ENCODE measurements around the gene CDK17. TPM values are rescaled to one million over a fixed set of nuclear protein-coding genes. Genes with fewer than 3 reads are reported as not detected.
"Not testable (repeated sequence)": the region's sequence is repeated elsewhere in the genome, so short reads cannot be mapped to it uniquely, and the experiment has no call there.

Gene CDK17
- total RNA-seq, 1 experiment from 2014 or later = 25.4 TPM

DNA sequence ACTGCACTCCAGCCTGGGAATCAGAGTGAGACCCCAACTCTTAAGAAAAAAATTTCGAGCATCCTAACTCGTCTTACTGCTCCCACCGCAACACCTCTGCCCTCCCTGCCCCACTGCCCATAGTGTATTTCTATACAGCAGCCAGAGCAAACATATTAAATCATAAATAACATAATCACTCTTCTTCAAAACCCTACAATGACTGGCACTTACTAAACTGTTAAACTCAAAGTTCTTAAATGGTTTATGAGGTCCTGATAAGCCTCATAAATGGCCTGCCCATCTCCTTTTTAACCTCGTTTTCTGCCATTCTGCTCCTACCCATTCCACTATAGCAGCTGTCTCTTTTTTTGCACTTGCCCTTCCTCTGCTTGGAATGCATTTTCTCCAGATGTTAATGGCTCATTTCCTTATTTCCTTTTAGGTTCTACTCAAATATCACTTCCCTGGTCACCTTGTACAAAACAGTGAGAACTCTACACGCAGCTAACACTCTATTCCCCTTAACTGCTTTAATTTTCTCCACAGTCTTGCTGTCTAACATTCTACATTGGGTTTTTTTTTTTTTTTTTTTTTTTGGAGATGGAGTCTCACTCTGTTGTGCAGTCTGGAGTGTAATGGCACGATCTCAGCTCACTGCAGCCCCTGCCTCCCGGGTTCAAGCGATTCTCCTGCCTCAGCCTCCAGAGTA is 45.2 kb downstream of the CDK17 start:
- DNase-seq (ENCODE audit: low spot score) = no peak

- no peak for DNase-seq (ENCODE audit: low spot score)
These were observed 45.9 kb downstream of the CDK17 start for GRCh38 chr12:96354326-96354725.

DNA sequence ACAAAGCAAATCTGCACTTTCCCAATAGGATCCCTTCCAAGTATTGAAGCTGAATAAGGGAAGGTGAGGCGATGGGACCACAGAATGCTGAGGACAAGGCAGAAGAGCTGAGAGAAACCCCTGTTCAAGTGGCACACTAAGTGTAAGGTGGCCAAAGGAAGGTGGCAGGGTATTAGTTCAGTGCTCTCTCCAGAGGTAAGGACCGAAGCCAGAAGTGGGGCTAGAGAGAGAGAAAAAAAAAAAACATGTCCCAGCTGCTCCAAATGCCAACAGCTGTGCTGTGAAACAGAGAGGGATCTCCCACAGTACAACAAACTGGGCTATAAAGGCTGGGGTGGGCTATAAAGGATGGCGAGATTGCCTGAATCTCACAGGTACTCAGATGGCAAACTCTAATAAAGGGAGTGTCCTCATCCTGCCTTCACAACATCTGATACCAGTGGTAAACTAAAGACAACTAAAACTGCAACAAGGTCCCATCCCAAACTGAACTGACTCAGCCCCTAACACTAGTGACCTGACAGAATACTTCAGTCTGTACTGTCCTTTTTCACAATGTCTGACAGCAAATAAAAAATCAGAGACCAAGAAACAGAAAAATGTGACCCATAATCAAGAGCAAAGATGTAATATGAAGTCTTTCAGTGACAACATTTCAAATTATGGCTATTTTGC is 47.9 kb downstream of the CDK17 start:
- no peak for DNase-seq (ENCODE audit: low spot score)

- DNase-seq (ENCODE audit: low spot score) = no peak
These were observed 49.3 kb downstream of the CDK17 start for GRCh38 chr12:96350982-96351381.

DNA sequence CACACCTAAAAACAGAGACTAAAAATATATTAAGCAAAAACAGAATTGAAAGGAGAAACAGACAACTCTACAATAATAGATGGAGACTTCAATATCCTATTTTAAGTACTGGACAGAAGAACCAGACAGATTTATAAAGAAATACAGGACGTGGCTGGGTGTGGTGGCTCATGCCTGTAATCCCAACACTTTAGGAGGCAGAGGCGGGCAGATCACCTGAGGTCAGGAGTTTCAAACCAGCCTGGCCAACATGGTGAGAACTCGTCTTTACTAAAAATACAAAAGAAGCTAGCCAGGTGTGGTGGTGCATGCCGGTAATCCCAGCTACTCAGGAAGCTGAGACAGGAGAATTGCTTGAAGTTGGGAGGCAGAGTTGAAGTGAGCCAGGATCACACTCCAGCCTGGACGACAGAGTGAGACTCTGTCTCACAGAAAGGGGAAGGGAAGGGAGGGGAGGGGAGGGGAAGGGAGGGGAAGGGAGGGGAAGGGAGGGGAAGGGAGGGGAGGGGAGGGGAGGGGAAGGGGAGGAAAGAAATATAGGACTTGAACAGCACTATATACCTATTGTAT is 53.0 kb downstream of the CDK17 start:
- no peak for DNase-seq (ENCODE audit: low spot score)

DNA sequence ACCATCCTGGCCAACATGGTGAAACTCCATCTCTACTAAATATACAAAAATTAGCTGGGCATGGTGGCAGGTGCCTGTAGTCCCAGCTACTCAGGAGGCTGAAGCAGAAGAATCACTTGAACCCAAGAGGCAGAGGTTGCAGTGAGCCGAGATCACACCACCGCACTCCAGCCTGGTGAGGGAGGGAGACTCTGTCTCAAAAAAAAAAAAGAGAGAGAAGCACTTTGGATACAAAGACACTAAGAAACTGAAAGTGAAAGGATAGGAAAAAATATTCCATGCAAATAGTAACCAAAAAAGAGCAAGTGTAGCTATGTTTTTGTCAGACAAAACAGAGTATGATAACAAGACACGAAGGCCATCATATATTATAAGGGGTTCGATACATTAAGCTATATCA is 53.5 kb downstream of the CDK17 start:
- not testable (repeated sequence) for DNase-seq (ENCODE audit: low spot score)

- no peak for DNase-seq (ENCODE audit: low spot score)
These were observed 56.0 kb downstream of the CDK17 start for GRCh38 chr12:96344124-96344695.

- no peak for DNase-seq (ENCODE audit: low spot score)
These were observed 56.8 kb downstream of the CDK17 start for GRCh38 chr12:96343347-96343954.

GRCh38 chr12:96339666-96340065 is 60.6 kb downstream of the CDK17 start:
- not testable (repeated sequence) for DNase-seq (ENCODE audit: low spot score)

DNA sequence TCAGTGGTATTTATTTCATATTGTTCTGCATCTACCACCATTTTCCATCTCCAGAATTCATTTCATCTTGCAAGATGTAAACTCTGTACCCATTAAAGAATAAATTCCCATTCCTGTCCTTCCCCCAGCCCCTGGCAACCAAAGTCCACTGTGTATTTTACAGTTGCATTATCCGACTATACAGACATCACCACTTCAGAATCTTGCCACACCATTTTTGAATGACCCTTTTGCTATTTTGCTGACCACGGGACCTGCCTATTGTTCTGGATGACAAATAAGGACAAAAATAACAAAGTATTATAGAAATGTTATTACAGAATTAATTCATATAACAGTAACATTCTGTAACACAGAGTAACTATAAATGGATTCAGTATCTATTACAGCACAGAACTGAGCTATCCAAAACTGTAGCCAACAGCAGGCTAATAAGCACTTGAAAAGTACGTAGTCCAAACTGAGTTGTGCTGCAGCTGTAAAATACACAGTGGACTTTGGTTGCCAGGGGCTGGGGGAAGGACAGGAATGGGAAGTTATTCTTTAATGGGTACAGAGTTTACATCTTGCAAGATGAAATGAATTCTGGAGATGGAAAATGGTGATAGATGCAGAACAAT is 61.3 kb downstream of the CDK17 start:
- no peak for DNase-seq (ENCODE audit: low spot score)

- DNase-seq (ENCODE audit: low spot score) = no peak
These were observed 62.3 kb downstream of the CDK17 start for GRCh38 chr12:96337953-96338352.

DNA sequence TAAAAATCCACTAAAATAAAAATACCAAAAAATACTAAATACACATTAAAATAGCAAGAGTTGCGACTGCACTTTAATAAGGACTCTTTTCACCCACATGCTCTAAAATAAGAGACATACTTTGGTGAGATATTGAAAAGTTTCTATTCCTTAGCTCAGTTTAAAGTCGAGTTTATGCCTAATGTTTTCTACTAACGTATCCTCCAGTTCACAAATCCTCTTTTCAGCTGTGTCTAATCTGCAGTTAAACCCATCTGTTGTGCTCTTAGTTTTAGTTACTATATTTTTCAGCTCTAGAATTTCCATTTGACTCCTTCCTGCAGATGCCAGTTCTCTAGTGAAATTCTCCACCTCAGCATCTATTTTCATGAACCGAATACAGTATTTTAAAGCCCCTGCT is 63.8 kb downstream of the CDK17 start:
- DNase-seq (ENCODE audit: low spot score) = no peak

DNA sequence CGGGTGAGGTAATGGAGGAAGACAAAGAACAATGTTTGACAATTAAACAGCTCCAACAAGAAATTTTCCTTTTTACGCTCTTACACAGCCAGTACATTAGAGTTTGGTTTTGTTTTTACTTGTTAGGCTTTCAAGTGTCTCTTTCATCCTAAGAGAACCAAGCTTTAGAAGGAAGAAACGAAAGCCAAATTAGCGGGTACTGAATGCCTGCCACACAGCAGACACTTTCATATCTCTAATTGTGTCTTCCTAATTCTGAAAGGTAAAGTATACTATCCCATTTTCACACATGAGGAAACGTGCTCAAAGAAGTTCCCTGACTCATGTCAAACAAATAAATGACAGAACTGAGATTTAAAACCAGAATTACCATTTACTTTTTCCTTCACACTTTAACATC is 65.0 kb downstream of the CDK17 start:
- DNase-seq (ENCODE audit: low spot score) = no peak

- DNase-seq (ENCODE audit: low spot score) = no peak
These were observed 65.7 kb downstream of the CDK17 start for GRCh38 chr12:96334502-96334901.

DNA sequence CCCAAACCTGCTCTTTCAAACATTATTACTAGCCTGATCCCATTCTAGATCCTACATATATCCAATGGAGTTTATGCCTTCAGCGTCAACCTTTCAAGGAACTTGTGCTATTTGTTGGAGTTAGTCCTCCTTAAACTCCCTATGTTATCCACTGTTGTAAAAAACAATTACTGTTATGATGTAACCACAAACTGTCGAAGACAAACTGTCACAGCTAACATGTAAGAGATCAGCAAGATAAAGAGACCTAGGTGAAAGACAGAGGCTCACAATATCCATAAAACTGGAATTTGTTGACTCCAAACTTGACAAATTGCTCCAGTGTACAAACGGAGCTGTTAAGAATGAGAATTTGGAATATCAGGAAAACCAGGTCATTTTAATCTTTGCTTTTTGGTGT is 70.7 kb downstream of the CDK17 start:
- no peak for DNase-seq (ENCODE audit: low spot score)

- DNase-seq (ENCODE audit: low spot score) = no peak
These were observed 71.2 kb downstream of the CDK17 start for GRCh38 chr12:96329018-96329417.

DNA sequence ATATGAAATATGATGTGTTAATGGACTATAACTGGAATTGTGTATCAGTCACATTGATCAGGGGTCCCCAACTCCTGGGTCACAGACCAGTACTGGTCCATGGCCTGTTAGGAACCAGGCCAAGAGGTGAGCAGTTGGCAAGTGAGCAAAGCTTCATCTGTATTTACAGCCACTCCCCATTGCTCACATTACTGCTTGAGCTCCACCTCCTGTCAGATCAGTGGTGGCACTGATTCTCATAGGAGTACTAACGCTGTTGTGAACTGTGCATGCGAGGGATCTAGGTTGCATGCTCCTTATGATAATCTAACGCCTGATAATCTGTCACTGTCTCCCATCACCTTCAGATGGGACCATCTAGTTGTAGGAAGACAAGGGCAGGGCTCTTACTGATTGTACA is 72.3 kb downstream of the CDK17 start:
- no peak for DNase-seq (ENCODE audit: low spot score)

GRCh38 chr12:96327346-96327745 is 72.9 kb downstream of the CDK17 start:
- DNase-seq (ENCODE audit: low spot score) = no peak

DNA sequence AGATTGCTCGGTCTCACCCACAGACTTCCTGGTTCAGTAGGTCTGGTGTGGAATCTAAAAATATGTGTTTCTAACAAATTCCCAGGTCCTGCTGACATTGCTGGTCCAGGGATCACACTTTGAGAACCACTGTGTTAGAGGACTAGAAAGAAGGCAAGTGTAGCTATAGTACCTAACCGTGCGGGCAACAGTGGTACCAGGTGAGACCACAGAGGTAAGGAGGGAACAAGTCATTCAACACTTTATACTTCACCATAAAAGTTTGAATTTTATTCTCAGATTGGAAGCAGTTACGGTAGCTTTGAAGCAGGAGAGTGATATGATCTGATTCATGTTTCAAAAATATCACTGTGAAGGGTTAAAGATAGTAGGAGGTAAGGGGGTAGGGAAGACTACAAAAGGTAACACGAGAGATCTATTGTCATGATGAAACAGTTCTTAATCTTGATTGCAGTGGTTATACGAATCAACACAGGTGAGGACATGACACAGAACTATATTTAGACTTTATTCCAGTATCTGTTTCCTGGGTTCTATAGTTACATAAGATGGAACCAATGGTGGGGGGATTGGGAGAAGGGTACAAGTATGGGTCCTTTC is 73.5 kb downstream of the CDK17 start:
- DNase-seq (ENCODE audit: low spot score) = no peak

DNA sequence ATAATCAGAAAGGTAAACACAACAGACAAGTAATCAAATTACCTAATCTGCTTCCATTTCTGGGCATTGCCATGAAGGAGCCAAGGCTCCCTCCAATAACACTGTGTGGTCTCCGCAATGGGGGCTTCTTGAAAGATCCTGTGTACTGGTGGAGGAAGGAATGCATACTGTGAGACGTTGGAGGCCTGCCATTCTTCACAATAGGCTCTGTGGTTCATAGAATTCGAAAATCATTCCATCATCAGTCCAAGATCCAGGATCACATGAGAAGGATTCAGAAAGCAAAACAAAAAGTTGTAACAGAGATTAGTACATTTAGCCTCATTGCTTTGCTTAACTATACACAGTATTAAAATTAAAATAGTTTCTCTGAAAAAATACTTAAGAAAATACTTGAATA is 76.3 kb downstream of the CDK17 start:
- no peak for DNase-seq (ENCODE audit: low spot score)

DNA sequence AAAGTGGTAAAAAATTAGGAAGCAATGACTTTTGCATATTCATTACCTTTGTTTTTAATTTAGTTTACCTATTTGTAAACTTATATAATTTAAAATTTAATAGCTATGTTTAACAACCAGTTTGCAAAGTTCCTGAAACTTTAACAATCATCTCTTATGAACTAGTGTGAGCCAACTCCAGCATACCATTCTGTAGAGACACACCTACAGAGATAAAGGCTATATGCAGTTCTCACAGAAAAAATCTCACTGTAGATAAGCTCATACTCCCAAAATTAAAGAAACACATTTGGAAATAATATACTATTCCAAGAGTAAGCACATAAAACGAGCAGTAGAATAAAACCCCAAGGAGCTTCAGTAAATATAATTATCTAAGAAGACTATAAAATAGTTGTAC is 77.5 kb downstream of the CDK17 start:
- DNase-seq (ENCODE audit: low spot score) = no peak

DNA sequence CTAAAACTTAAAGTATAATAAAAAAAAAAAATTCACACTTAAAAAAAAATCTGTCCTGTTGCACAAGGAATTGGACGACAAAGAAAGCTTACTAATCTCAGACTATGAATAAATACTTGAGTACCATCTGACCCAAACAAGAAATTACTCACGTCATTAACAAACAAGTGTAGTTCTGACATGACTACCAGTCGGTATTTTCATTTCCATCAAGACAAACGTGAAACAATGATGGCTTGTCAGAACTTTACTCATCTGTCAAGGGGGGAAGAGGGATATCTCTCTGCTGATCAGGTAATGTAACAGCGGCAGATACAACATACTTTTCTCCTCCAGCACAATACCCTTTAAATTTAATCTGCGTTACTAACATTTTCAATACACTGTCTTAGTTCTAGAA is 78.3 kb downstream of the CDK17 start:
- no peak for DNase-seq (ENCODE audit: low spot score)

Measured in H4 (cell line).